Measurements from ENCODE around the gene B3GNT8. TPM values are rescaled to one million over a fixed set of nuclear protein-coding genes. Genes with fewer than 3 reads are reported as not detected.

B3GNT8 gene
- total and polyA plus RNA-seq, 7 donors: 2.8 to 49.2 (median 8.0) TPM

- Histone ChIP-seq H3K36me3 (peaks cover 0 to 14% (median 0%) of the 10 kb centered on the region in 4 donors), H3K9me3 (no peaks in the 10 kb centered on the region), H3K4me1 (peaks cover 0 to 35% (median 26%) of the 10 kb centered on the region in 4 donors), H3K27me3 (no peaks in the 10 kb centered on the region), H3K27ac (no peak overlapping the region), H3K4me3 (no peak overlapping the region)
- DNase-seq: no peak
- intact Hi-C loops (cut with DNase I): no loop called here
- no peak for TF ChIP-seq CTCF (IDR thresholded peaks at IDR 0.05)
- no peak for TF ChIP-seq POLR2AphosphoS5 (IDR thresholded peaks at IDR 0.05)
- no peak for TF ChIP-seq EP300 (IDR thresholded peaks at IDR 0.05)
- 93% methylated on average over 2 of the region's 2 CpGs for WGBS, 2 donors
Measured at GRCh38 chr19:41399525-41399924, 27.6 kb downstream of the B3GNT8 start.

DNA sequence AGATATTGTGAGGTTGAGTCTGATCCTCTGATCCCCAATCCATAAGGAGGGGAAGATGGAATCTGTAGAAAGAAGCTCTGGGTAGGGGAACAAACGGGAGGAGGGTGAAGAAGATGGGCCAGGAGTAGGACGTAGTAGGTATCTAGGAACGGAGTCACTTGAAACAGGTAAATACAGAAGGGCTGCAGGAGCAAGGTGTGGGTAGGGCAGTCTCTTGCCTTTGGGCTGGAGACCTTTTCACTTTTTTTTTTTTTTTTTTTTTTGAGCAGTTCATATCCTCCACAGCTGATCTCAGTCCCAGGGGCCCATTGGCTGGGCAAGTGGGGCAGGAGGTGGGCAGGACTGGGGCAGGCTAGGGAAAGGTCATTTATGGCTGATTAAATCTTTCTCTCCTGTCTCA, 28.1 kb downstream of the B3GNT8 start:
- DNase-seq: no peak
- Histone ChIP-seq H3K4me1 (peaks cover 0 to 35% (median 26%) of the 10 kb centered on the region in 4 donors), H3K4me3 (peak overlapping the region in 2 of 4 donors; percentile 83 to 91), H3K36me3 (peaks cover 0 to 14% (median 0%) of the 10 kb centered on the region in 4 donors), H3K27ac (no peak overlapping the region), H3K27me3 (no peaks in the 10 kb centered on the region), H3K9me3 (no peaks in the 10 kb centered on the region)
- TF ChIP-seq POLR2A (IDR thresholded peaks at IDR 0.05) (no peak), POLR2AphosphoS5 (IDR thresholded peaks at IDR 0.05) (no peak), CTCF (IDR thresholded peaks at IDR 0.05) (no peak), EP300 (IDR thresholded peaks at IDR 0.05) (no peak)
- WGBS, 2 donors: 82 to 84% methylated on average over 3 of the region's 3 CpGs
- intact Hi-C loops (cut with DNase I): no loop called here

- DNase-seq: no peak
- Histone ChIP-seq H3K4me3 (peak overlapping the region; percentile 82 to 93 (median 87)), H3K27me3 (no peaks in the 10 kb centered on the region), H3K27ac (peak overlapping the region in 1 of 4 donors; percentile 87), H3K9me3 (no peaks in the 10 kb centered on the region), H3K4me1 (peaks cover 0 to 35% (median 26%) of the 10 kb centered on the region in 4 donors), H3K36me3 (peaks cover 0 to 11% (median 0%) of the 10 kb centered on the region in 4 donors)
- TF ChIP-seq POLR2A (IDR thresholded peaks at IDR 0.05) (no peak), POLR2AphosphoS5 (IDR thresholded peaks at IDR 0.05) (no peak), EP300 (IDR thresholded peaks at IDR 0.05) (no peak), CTCF (IDR thresholded peaks at IDR 0.05) (no peak)
- intact Hi-C loops (cut with DNase I): no loop called here
- 44 to 51% methylated on average over 3 of the region's 3 CpGs for WGBS, 2 donors
Measured at GRCh38 chr19:41398598-41398997, 28.6 kb downstream of the B3GNT8 start.

GRCh38 chr19:41398050-41398418, 29.1 kb downstream of the B3GNT8 start:
- Histone ChIP-seq H3K4me1 (peaks cover 0 to 32% (median 26%) of the 10 kb centered on the region in 4 donors), H3K36me3 (peaks cover 0 to 6% (median 0%) of the 10 kb centered on the region in 4 donors), H3K4me3 (peak overlapping the region; percentile 82 to 93 (median 87)), H3K27ac (peak overlapping the region; percentile 85 to 89 (median 86)), H3K27me3 (no peaks in the 10 kb centered on the region), H3K9me3 (no peaks in the 10 kb centered on the region)
- intact Hi-C loops (cut with DNase I): no loop called here
- TF ChIP-seq POLR2AphosphoS5 (IDR thresholded peaks at IDR 0.05) (no peak), POLR2A (IDR thresholded peaks at IDR 0.05) (peak in 1 of 2 donors; percentile 5)
- 0% methylated on average over 5 of the region's 5 CpGs for WGBS, 2 donors
- no peak for DNase-seq

GRCh38 chr19:41397086-41398049, 29.8 kb downstream of the B3GNT8 start, which contains the start of the genes BCKDHA and EXOSC5:
Gene BCKDHA, plus strand, starts transcription at chr19:41397818. Its CDS starts 10 bp downstream, at chr19:41397828.
Gene EXOSC5, minus strand, starts transcription at chr19:41397359. Its CDS starts 31 bp downstream, at chr19:41397328.
- peaks cover 0 to 31% (median 26%) of the 10 kb centered on the region in 4 donors for H3K4me1 ChIP-seq
- H3K36me3 ChIP-seq: peaks cover 0 to 3% (median 0%) of the 10 kb centered on the region in 4 donors
- 0% methylated on average over 50 of the region's 50 CpGs for WGBS, 2 donors
- intact Hi-C loops (cut with DNase I): loop anchor here (1.0 to 2.0 kb wide), 2 partner anchors 42 to 45 kb away; partner anchors contain the start of genes DMAC2 and TGFB1
- TF ChIP-seq CTCF (IDR thresholded peaks at IDR 0.05) (no peak), EP300 (IDR thresholded peaks at IDR 0.05) (peak in 1 of 4 donors; percentile 25), POLR2A (IDR thresholded peaks at IDR 0.05) (peak; percentile 29 to 57), POLR2AphosphoS5 (IDR thresholded peaks at IDR 0.05) (peak; percentile 15 to 86 (median 80))
- no peaks in the 10 kb centered on the region for H3K27me3 ChIP-seq
- peak; percentile 100 for DNase-seq
- H3K27ac ChIP-seq: peak within 1 kb of the TSS; percentile 85 to 89 (median 86)
- H3K9me3 ChIP-seq: no peaks in the 10 kb centered on the region
- peak within 1 kb of the TSS; percentile 82 to 93 (median 87) for H3K4me3 ChIP-seq
